Hypothalamus (tissue), 51 donors: Measurements from ENCODE around the gene NDUFA11.
A peak's percentile ranks its signal among the peaks of the same experiment; 100 is the strongest.
"Not testable (repeated sequence)": the region's sequence is repeated elsewhere in the genome, so short reads cannot be mapped to it uniquely, and the experiment has no call there.

ENCODE experiments used
- DNase-seq, 51 donors: peaks; one replicate each; lab custom pipeline; 2025; lab: John Stamatoyannopoulos, UW

Gene NDUFA11

DNA sequence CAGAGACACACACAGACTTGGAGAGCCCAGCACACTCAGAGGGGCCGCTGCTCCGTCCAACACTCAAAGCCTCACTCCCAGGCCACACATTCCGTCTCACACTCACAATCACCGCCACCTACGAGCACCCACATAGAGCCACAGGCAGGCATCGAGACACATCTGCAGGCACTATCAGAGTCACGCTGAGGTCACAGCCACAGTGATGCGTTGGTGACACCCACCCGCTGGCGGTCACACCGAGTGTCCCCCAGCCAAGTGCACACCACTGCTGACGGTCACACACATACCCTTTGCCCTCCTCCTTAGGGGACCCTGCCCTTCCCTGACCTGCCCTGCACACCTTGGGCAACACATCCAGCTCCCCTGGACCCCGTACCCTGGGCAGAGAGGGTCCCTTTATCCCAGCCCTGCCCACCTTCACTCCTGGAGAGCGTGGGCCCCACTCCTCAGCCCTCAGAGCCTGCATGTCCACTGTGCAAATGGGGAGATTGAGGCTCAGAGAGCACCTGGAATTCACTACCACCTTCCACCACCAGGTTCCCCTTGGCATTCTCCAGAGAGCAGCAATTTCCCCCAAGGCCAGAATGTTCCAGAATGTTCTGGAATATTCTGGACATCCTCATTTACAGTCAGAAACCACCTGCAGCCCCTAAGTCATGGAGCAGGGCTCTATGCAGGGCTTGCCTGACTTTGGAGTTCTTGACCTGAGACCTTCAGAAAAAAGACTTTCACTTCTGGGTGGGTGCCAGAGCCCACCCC, 38.7 kb downstream of the NDUFA11 start:
- DNase-seq, result no peak

DNA sequence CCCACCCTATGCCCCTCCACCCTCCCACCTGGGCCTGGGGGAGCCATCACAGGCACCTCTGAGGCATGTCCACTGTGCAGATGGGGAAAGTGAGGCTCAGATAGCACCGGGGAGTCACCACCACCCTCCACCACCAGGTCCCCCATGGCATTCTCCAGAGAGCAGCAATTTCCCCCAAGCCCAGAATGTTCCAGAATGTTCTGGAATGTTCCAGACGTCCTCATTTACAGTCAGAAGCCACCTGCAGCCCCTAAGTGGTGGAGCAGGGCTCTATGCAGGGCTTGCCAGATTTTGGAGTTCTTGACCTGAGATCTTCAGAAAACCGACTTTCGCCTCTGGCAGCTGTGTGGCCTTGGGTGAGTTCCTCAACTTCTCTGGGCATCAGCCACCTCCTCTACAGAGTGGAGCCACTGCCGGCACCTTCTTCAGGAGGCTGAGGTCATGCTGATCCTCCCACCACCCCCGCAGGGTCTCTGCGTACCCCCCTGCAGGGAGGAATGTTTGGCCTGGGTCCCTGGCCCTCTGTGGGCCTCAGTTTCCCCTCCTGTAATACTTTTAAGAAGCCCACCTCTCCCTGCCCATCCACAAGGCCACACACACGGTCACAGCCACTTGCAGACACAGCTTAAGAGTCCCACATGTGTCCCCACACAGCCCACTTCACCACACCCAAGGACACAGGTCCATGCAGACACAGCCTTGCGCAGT, 39.4 kb downstream of the NDUFA11 start:
- no peak for DNase-seq

DNA sequence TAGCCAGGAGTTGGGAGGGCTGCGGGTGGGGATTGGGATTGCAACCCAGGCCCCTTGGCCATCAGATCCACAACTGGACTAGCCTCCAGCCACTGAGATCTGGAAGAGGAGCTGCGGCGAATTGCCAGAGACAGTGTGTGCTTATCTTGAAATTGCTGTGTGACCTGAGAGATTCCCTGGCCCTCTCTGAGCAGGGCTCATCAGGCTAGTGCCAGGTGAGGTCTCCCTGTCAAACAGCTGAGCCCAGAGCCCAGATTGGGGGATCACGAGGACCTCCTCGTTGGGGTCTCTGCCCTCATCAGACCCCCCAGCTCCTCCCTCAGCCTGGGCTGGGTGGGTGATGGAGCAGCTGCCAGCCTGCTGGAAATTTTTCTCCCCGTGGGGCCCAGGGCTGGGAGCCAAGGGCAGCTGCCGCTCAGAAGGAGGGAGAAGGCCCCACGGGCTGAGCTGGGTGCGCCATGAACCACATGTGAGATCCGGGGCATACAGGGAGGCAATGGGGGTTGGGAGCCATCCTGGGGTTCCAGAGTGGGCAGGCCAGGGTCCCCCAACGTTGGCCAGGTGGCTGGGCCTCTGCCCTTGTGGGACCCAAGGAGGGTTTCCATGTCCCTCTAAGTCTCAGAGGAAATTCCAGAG, 40.4 kb downstream of the NDUFA11 start:
- no peak for DNase-seq

DNA sequence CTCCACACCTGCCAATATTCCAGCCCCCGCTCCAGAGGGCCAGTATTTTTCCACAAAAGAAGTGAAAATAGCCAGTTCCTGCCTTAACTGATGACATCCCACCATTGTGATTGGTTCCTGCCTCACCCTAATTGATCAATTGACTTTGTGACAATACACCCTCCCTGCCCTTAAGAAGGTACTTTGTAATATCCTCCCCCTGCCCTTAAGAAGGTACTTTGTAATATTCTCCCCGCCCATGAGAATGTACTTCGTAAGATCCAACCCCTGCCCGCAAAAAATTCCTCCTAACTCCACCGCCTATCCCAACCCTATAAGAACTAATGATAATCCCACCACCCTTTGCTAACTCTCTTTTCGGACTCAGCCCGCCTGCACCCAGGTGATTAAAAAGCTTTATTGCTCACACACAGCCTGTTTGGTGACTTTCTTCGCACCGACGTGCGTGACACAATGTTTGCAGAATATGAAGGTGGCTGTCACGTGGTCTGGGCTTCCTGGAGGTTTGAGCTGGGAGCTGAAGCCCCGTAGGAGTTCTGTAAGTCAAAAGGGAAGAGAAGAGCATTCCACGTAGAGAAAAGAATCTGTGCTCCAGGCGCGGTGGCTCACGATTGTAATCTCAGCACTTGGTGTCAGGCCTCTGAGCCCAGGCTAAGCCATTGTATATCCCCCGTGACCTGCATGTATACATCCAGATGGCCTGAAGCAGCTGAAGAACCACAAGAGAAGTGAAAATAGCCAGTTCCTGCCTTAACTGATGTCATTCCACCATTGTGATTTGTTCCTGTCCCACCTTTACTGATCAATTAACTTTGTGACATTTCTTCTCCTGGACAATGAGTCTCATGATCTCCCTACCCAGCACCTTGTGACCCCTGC, 46.1 kb downstream of the NDUFA11 start:
- no peak for DNase-seq

DNA sequence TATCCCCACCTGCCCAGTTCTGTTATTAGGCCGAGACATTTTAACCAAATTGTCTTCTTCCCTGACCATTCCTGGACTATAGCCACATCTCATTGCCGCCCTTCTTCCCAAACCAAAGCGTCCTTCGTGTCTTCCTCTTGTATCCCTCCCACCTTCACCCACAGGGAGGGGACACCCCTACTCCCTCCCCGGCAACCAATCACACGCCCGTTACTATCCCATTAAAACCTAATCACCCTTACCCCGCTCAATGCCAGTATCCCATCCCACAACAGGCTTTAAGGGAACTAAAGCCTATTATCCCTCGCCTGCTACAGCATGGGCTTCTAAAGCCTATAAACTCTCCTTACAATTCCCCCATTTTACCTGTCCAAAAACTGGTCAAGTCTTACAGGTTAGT, 48.4 kb downstream of the NDUFA11 start:
- not testable (repeated sequence) for DNase-seq

DNA sequence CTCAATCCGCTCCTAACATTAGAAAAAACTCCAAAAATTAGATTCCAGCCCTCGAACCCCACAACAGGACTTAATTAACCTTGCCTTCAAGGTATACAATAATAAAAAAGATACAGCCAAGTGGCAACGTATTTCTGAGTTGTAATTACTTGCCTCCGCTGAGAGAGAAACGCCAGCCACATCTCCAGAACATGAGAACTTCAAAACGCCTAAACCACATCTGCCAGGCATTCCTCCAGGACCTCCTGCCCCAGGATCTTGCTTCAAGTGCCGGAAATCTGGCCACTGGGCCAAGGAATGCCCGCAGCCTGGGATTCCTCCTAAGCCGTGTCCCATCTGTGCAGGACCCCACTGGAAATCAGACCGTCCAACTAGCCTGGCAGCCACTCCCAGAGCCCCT, 49.5 kb downstream of the NDUFA11 start:
- DNase-seq, result not testable (repeated sequence)

DNA sequence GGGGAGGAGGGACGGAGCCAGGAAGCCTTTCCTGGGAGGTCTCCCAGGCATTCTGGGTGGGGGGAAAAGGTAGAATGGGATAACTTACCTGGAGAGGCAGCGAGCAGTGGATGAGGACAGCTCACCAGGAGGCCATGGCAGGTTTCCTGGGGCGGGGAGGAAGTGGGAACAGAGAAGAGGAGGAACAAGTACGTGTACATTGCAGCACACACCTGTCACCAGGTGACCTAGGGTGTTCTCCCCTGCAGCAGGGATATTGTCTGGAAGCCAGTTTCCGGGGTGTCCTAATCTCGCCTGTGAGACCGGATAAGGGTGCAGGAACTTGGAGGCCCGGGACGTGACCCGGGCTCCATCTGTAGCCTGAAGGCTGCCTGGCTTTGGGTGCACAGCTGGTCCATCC, 52.3 kb downstream of the NDUFA11 start, which contains the start of gene FUT3:
FUT3 (minus strand) TSS at position 148 of the 400 bp plus-strand sequence.
- DNase-seq, result no peak

DNA sequence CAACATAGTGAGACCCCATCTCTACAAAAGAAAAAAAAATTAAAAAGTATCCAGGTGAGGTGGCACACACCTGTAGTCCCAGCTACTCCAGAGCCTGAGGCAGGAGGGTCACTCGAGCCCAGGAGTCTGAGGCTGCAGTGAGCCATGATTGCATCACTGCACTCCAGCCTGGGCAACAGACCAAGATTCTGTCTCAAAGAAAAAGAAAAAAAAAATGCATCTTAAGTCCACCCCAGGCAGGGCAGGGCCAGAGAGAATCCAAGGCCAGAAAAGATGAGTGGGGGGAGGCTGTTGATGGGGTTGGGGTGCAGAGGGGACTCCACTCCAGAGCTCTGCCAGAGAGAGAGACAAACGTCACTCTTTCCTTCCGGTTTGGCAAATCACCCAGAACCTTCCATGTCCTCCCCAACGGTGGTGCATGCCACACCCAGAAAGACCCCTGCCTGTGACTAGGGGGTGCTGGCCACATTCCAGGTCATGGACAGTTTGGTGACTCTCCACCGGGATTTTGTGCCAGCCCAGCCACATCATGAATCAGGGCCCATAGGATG, 52.8 kb downstream of the NDUFA11 start:
- DNase-seq, result peak in 4 of 51 donors; percentile 3 to 17 (median 7)

DNA sequence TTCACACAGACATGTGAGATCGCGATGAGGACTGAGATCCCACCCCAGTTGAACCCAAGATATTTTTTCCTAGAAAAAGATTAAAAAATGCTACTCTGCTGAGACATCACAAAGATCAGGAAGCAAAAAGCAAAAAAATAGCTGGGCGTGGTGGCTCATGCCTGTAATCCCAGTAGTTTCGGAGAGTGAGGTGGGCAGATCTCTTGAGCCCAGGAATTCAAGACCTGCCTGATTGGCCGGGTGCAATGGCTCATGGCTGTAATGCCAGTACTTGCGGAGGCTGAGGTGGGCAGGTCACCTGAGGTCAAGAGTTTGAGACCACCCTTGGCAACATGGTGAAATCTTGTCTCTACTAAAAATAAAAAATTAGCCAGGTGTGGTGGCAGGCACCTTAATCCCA, 53.4 kb downstream of the NDUFA11 start:
- DNase-seq, result no peak

DNA sequence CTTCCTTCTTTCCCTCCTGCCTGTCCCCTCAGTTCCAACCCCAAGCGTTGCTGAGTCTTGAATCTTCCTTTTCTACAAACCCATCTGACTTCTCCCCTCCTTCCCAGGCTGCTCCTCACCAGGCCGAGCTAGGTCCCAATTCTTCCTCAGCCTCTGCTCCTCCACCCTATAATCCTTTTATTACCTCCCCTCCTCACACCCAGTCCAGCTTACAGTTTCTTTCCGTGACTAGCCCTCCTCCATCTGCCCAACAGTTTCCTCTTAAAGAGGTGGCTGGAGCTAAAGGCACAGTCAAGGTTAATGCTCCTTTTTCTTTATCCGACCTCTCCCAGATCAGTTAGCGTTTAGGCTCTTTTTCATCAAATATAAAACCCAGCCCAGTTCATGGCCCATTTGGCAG, 55.0 kb downstream of the NDUFA11 start:
- DNase-seq, result not testable (repeated sequence)

DNA sequence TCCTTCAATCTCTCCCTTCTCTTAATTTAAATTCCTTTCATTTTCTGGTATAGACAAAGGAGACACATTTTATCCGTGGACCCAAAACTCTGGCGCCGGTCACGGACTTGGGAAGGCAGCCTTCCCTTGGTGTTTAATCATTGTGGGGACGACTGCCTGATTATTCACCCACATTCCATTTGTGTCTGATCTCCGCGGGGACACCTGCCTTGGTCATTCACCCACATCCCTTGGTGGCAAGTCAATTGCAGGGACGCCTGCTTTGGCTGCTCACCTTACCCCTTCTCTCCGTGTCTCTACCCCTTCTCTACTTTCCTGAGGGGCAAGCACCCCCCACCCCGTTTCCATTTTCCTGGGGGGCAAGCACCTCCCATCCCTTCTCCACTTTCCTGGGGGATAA, 55.7 kb downstream of the NDUFA11 start:
- not testable (repeated sequence) for DNase-seq
